HG03045 (cell line): ENCODE measurements around the gene BROX.
"Not testable (repeated sequence)": the region's sequence is repeated elsewhere in the genome, so short reads cannot be mapped to it uniquely, and the experiment has no call there.

Experiments used
- ATAC-seq: cut with Tn5 transposase; IDR thresholded peaks from one replicate; pipeline ENCODE4 v1.9.1; 2021; ENCODE audit warnings: mild to moderate bottlenecking, moderate library complexity; ENCODE audit not compliant: unreplicated experiment

The BROX gene

DNA sequence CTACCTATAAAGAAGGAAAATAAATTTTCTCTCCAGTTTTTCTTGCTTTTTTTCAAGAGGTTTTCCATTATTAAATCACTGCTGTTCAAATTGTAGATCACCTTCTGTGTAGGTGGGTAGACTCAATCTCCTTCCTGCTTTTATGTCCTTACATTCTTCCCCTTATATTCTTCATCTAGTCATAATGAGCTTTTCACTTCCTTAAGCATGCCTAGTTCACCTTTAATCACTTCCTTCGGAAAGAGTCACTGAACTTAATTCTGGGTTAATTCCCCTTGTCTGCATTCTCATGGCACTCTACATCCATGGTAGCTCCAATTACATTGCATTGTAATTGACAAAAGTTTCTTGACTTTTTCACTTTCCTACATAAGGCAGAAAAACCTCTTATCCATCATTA is 18.5 kb downstream of the BROX start:
- no peak for ATAC-seq

DNA sequence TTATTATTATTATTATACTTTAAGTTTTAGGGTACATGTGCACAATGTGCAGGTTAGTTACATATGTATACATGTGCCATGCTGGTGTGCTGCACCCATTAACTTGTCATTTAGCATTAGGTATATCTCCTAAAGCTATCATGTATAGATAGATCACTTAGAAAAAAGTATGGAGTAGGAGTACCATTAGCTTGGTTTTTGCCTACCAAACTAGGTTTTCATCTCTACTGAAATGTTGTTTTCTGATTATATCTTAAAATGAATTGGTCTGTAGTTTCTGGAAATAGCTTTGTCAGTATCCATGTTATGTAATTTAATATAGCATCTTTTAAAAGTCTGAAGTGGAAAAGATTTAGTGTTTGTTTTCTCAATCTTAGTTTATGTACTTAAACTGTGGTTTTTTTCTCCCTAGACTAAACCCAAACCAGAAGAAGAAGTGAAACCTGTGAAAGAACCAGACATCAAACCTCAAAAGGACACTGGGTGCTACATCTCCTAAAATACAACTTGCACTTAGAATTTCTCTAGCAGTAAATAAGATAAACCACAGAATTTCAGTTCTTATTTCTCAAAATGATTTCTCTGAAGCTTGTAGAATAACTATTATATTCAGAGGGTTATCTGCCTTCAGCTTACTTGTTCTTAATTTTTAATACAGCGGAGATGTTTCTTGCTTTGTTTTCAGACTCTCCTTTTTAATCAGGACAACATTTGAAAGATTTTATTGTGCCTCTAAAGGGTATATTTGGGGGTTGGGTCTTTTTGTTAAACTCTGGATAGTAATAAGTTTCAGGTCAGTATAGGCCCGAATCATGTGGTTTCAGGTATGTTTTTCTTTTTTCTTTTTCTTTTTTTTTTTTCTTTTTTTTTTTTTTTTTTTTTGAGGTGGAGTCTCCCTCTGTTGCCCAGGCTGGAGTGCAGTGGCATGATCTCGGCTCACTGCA is 20.1 kb downstream of the BROX start:
- ATAC-seq: peak; percentile 97

DNA sequence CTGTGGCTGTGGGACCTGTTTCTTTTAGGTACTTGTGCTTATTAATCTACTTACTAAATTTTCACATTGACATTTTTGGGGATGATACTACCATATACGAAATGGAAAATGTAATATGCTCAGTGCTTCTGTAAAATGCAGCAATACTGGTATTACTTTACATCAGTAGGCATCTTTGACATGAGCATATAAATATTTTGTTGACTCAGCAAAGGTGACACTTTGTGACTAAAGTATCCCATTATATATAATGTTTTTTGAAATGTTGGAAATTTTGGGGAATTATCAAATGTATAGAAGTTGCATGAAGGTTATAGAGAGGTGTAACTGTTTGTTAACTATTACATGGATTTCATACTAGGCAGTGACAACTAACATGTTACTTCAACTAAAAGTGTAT is 22.4 kb downstream of the BROX start:
- no peak for ATAC-seq

DNA sequence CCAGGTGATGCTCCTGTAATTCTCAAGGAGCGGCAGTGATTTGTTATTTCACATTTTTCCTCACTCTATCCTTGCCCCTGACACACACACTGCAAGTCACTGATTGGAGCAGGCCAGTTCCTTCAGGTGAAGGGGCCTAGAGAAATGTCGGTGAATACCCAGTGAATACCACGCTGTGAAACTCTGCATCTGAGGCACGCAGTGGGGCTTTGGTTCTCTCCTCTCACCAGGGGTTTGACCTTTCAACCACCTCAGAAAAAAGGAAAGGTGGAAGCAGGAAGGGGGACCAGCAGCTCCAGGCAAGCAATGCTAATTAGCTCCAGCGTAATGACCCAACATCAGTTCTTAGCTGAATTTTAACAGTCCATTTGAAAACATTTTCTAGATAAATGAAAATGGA is 24.1 kb downstream of the BROX start:
- ATAC-seq: no peak

DNA sequence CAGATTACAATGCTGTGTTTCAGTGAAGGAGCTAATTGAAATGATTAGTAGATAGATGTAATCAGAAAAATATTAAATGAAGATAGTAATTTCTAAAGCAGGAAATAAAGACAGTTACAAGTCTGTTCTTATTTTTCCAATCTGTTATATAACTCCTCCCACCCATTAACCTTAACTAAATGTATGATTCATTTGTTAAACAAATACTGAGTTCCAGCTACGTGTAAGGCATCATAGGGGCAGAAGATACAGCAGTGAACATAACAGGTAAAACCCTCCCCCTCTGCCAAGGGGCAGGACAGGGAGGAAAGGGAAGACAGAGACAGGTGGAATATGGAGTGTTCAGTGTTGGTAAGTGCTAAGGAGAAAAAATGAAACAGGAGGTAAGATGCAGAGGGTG is 24.6 kb downstream of the BROX start, which contains the start of gene FAM177B:
TSS of gene FAM177B (plus strand) at position 231 of the 400 bp plus-strand sequence. CDS start 9,344 bp downstream, outside the sequence.
- no peak for ATAC-seq

DNA sequence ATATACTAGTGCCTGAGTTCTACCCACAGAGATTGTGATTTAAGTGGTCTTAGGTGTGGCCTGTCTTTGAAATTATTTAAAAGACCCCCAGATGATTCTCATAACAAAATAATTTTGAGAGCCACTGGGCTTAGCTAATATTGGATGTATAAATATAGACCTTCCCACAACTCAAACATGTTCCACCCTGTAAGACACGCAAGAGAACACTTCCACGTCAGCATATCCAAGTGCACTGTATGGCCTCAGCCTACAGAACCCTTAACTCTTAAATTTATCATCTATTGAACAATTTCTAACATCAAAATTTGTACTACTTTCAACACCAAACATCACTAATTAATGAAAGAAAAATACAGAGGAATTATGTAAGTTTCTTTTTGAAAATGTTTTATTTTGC is 27.1 kb downstream of the BROX start:
- ATAC-seq: no peak

DNA sequence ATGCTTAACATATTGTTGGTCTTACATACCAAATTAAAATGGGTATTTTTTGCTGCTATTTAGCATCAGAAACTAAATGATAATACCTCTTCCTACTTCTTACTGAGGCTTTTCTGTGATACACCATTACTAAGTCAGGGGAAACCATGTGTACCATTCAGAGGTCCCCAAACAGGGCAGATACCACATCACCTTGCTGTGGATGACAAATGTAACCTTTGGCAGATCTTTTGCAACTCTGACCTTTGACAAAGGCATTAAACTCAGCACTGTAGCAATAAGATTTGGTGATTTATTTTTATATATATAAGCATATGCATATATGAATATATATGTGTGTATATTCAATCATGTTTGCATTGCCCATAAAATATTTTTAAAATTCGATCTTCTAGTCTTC is 27.6 kb downstream of the BROX start:
- ATAC-seq: no peak

DNA sequence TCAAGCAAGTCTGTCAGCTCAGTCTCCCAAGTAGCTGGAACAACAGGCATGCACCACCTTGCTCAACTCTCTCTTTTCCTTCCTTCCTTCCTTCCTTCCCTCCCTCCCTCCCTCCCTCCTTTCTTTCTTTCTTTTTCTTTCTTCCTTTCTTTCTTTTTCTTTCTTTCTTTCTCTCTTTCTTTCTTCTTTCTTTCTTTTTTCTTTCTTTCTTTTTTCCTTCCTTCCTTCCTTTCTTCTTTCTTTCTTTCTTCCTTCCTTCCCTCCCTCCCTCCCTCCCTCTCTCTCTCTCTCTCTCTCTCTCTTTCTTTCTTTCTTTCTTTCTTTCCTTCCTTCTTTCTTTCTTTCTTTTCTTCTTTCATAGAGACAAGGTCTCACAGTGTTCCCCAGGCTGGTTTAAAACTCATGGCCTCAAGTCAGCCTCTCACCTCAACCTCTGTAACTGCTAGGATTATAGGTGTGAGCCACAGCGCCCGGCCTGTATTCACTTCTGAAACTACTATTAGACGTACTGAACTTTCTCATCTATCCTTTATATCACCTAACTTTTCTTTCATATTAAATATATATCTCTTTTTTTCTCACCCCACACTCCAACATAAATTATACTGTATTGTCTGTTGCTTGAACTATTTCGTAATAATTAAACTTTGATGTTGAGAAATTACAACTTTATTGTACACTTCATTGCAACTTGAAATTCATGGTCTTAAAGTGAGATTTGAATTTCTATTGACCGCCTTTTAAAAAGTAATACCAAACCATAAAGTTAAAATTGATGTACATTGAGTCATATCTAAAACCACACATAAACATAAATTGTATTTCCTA is 29.5 kb downstream of the BROX start:
- ATAC-seq: not testable (repeated sequence)

DNA sequence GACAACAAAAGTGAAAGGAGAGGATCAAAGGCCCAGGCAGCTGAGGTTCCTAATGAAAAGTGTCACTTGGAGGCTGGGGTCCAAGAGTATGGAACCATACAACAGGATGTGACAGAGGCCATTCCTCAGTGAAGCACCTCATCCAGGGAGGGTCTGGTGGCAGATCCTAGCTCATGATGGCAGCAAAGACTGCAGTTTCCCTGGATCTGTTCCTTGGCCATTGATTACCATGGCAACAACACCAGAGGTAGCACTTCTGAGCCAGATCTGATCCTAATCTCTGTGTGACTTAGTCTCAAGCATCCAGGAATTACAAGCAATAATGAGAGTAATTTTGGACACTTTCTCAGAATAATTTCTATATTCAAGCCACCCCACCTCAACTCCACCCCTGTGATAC is 37.6 kb downstream of the BROX start:
- no peak for ATAC-seq

DNA sequence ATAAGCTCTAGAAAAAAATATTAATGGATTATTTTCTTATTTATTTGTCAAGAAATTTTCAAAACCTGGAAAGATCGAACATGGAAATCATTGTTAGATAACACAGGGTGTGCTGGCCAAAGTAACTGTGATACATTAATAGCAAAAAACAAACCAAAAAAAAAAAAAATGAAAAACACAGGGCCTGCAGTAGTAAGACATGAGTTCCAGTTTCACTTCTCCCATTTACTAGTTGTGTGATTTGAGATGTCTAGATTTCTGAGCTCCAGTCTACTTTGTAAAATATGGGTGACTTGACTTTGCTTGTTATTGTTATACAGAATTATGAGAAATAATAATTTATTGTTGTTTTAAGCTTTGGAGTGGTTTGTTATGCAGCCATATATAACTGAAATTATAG is 38.3 kb downstream of the BROX start:
- ATAC-seq: peak; percentile 71

DNA sequence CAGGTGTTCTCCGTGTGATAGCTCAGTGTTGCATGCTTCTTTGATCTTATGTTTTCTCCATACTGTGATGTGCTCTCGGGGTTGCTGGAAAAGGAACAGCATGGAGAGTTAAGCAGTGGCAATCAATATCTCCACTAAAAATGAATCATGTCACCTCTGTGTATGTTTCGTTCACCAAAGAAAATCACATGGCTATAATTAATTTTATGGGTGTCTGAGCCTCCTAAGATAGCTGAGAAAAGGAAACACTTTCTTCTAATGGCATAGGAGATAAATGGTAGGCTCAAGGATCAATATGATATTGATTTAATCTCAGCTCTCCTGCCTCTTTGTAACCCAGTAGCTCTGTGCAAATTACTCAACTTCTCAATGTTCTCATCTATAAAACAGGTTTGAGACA is 38.9 kb downstream of the BROX start:
- no peak for ATAC-seq

DNA sequence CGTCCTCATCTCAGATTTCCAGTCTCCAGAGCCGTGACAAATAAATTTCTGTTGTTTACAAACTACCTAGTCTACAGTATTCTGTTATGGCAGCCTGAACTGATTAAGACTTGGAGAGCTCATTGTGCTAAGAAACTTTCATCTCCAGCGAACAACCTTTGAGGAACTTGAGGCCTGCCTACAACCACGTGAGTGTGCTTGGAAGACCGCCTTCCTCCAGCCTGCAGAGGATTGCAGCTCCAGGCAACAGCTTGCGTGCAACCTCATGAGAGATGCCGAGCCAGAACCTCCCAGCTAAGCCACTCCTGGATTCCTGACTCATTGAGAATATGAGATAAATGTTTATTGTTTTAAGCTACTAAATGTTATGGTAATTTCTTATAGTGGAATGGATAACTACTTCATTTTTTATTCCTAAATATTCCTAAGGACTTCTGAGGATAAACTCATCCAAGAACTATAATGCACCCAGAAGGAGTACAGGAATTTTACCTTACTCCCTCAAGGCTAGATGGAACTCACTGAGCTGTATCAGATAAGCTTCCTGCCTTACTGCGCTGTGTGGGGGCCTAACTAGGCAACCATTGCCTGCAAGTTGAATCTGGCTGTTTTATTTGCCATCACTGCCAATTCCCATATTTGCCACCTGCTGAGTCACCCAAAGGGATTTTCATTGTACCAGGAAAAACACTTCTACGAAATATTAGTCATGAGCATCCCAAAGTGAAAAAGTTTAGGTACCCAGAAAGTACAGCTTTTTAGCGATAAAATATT is 42.2 kb downstream of the BROX start:
- ATAC-seq: no peak

DNA sequence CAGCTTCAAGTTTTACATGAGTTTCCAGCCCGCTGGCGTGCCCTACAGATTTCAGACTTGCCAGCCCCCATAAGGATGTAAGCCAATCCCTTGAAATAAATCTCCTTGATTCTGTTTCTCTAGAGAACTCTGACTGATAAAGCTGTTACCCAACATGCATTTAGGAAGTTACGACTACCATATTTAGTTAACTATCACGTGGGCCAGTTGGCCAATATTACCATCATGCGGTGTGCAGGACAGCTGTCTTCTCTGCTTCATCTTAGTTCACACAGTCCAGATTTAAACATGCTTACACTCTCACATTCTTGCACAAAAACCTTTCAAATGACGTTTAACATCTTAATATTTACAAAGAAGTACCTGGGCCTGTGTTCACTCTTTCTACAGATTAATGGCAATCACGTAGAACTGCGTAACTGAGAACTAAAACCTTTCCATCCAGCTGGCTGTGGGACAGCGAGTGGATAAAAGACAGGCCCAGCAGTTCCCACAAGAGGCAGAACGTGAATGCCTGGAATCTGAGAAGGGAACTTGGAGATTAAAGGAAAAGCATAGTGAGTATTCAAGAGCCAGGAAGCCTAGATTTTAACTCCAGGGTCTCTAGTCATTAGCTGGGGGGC is 45.4 kb downstream of the BROX start:
- ATAC-seq: no peak

DNA sequence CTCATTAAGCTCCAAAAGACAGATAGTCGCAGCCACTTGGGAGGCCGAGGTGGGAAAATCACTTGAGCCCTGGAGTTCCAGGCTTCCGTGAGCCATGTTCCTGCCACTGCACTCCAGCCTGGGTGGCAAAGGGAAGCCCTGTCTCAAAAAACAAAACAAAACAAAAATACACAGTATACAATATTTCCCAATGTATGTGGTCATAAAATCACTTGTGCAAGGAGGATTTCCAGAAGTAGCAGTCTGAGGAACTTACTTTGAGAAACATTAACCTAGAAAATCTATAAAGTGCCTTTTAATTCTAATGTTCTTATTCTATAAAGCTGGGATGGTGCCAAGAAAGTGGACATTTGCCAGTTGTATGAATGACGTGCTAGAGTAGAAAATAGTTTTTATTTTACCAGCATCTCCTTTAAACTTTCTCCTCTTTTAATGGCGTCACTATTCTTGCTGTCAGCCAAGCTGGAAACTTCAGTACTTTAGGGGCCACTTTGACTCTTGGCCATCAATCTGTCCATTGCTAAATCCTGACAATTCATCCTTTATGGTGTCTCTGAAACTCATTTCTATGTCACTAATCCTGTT is 47.2 kb downstream of the BROX start:
- no peak for ATAC-seq

DNA sequence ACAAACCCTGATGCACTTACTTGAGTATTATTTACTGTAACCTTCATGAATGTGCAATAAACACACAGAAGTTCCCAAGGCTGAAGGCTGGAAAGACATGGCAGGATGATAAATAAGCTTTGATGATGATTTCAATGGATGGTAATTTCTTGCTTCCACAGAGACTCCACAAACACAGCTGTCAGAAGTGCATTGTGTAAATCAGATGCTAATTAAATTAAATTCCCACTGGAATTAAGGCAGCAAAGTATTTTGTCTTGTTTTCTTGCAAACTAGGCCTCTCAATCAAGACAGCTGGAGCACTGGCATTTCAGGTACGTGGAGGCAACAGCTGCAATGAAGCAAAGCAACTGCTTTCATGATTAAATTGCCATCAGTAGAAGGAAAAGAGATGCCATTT is 48.7 kb downstream of the BROX start:
- no peak for ATAC-seq

DNA sequence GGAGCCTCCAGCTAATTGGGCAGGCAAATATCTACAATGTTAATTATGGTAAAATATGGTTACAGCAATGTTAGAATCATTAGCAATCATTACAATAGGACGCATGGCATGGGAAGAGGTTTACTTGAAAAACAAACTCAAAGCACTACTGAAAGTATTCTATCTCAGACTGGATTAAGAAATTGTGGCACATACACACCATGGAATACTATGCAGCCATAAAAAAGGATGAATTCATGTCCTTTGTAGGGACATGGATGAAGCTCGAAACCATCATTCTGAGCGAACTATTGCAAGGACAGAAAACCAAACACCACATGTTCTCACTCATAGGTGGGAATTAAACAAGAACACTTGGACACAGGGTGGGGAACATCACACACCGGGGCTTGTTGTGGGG is 49.8 kb downstream of the BROX start:
- ATAC-seq: not testable (repeated sequence)

DNA sequence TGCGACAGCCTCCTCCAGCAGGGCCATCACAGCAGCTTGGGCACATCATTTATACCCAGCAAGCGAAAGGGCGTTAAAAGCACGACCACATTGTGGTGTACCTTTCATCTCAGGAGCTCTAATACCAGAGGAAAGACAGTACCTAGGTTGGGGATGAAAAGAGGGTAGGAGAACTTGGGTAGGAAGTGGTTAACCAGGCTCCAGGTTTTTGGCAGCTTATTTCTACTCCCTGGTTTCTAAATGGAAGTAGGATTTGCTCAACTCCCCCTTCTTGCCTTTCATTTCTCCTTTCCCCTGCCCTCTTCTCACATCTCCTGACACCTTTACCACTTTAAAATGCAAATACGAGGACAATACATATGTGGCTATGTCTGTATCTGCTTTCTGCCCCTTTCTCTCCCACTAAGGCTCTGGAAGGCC is 54.8 kb downstream of the BROX start:
- ATAC-seq: no peak

DNA sequence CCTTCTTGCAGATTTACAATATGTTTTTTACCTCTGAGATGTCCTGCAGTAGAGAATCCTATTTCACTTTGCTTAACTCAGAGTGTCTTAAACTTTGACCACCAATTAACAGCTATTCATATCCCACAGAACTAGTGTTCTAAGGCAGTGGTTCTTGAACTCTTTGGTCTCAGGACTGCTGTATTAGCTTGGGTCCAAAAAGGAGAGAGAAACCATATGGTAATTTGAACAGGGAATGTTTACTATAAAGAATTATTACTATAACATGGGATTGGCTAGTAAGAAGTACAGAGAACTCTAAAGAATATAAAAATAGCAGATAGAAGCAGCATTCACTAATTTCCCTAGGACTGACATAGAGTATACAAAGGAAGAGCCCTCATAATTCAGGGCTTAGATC is 56.2 kb downstream of the BROX start:
- no peak for ATAC-seq

DNA sequence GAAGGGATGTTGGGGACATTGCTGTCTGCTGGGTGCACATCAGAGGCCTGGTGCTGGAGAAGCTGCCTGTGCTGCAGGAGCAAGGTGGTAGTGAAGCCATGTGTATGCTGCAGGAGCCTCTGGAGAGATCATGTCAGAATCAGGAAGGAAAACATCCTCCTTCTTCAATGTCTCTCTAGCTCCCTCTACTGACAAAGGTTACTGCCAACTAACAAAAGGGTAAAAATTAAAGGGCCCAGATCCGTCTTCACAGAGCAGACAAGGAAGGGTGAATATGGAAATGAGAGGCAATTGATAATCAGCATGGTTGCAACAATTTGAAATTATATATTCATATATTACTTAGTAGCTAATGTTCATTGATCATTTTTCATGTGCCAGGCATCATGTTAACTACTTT is 56.8 kb downstream of the BROX start:
- ATAC-seq: no peak

DNA sequence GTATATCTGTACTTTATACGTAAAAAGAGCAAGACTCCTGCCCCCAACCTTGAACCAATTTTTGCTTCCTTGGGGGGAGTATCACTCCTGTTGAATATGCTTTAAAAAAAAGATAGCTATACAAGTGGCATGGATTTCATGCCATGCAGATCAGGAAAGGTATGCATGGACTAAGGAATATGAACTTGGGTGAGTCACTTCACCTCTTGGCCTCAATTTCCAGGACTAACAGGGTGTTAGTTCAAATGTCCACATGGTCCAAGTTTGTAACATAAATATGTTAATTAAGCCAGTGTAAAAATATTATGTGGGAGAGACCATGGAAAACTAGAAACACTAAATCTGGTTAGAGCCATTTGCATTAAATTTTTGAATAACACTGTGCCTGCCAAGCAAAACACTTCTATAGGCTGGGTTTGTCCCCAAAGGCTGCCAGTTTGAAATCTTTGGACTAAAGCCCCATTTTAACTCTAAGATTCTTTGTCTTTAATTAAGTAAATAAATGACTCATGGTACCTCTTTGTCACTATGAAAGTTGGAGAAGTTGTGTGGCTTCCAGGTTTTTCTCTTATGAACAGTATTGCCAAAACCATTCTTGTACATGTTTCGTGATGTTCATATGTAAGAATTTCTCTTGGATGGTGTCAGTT is 57.7 kb downstream of the BROX start:
- no peak for ATAC-seq
